Astrocyte (in vitro differentiated cells and primary cell): ENCODE data around the gene UBE2D1.

Source experiments
- EZH2 ChIP-seq: IDR thresholded peaks from 2 replicates; pipeline ENCODE4 v1.6.1; 2012; ENCODE audit warnings: mild to moderate bottlenecking, low read length, inconsistent platforms; ENCODE audit not compliant: insufficient read depth
- TF ChIP-seq, protein P1 (sequence below): IDR thresholded peaks from 2 replicates; pipeline ENCODE4 v1.5.1; 2011; ENCODE audit warnings: low read depth, mild to moderate bottlenecking, inconsistent platforms, low read length, moderate library complexity; ENCODE audit not compliant: insufficient read depth

GRCh38 chr10:58358314-58358933 lies 23.6 kb downstream of the UBE2D1 start:
- TF ChIP-seq, protein P1, sequence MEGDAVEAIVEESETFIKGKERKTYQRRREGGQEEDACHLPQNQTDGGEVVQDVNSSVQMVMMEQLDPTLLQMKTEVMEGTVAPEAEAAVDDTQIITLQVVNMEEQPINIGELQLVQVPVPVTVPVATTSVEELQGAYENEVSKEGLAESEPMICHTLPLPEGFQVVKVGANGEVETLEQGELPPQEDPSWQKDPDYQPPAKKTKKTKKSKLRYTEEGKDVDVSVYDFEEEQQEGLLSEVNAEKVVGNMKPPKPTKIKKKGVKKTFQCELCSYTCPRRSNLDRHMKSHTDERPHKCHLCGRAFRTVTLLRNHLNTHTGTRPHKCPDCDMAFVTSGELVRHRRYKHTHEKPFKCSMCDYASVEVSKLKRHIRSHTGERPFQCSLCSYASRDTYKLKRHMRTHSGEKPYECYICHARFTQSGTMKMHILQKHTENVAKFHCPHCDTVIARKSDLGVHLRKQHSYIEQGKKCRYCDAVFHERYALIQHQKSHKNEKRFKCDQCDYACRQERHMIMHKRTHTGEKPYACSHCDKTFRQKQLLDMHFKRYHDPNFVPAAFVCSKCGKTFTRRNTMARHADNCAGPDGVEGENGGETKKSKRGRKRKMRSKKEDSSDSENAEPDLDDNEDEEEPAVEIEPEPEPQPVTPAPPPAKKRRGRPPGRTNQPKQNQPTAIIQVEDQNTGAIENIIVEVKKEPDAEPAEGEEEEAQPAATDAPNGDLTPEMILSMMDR, result no peak
- no peak for TF ChIP-seq EZH2
